A673 (cell line): ENCODE data around the gene POPDC2. TPM values are rescaled to one million over a fixed set of nuclear protein-coding genes. Genes with fewer than 3 reads are reported as not detected.

Experiments
- BruUV-seq: library from RNA; stranded (reverse); fragments of 400-500 nt; replicated peaks from 2 replicates; lab custom pipeline; 2021; lab: Mats Ljungman, UMichigan
- CTCF ChIA-PET: fragments of 300-600 bp; sonication (Branson Sonifier 250); formaldehyde crosslinking; loops from one replicate; lab custom pipeline; 2022; ENCODE audit warnings: antibody characterized with exemption; lab: Charles Lee
- POLR2A ChIA-PET: fragments of 300-600 bp; sonication (Branson Sonifier 250); formaldehyde crosslinking; loops from one replicate; lab custom pipeline; 2022; ENCODE audit warnings: antibody characterized with exemption; ENCODE audit not compliant: low non-redundant PET; lab: Charles Lee
- DNase-seq: peaks from one replicate; pipeline ENCODE4 v3.0.0-alpha.2; 2015; ENCODE audit warnings: low spot score
- H3K27ac ChIP-seq: fragments of 200-600 bp; sonication (generic); 2 replicates; pipeline ENCODE4 v1.5.1; 2016; ENCODE audit warnings: mixed run types, low read depth, mild to moderate bottlenecking, mixed read lengths, antibody characterized with exemption, low read length; ENCODE audit not compliant: poor library complexity, severe bottlenecking
- H3K27me3 ChIP-seq: fragments of 200-600 bp; sonication (generic); replicated peaks from 2 replicates; pipeline ENCODE4 v1.6.1; 2017; ENCODE audit warnings: mixed run types, low read depth, mild to moderate bottlenecking, mixed read lengths, antibody characterized with exemption, low read length; ENCODE audit not compliant: insufficient read depth, poor library complexity
- H3K36me3 ChIP-seq: fragments of 200-600 bp; sonication (generic); 2 replicates; pipeline ENCODE4 v1.6.1; 2016; ENCODE audit warnings: mixed run types, mild to moderate bottlenecking, mixed read lengths, antibody characterized with exemption, low read length; ENCODE audit not compliant: insufficient read depth, poor library complexity, severe bottlenecking
- H3K4me1 ChIP-seq: fragments of 200-600 bp; sonication (generic); 2 replicates; pipeline ENCODE4 v1.6.1; 2017; ENCODE audit warnings: mixed run types, mild to moderate bottlenecking, mixed read lengths, antibody characterized with exemption, low read length; ENCODE audit not compliant: insufficient read depth, poor library complexity, severe bottlenecking
- H3K4me3 ChIP-seq: fragments of 200-600 bp; sonication (generic); 2 replicates; pipeline ENCODE4 v1.5.1; 2016; ENCODE audit warnings: low read depth, mixed run types, mild to moderate bottlenecking, mixed read lengths, low read length; ENCODE audit not compliant: poor library complexity, severe bottlenecking
- H3K9me3 ChIP-seq: fragments of 200-600 bp; sonication (generic); 2 replicates; pipeline ENCODE4 v1.6.1; 2016; ENCODE audit warnings: mixed run types, low read depth, mild to moderate bottlenecking, mixed read lengths, antibody characterized with exemption, low read length; ENCODE audit not compliant: poor library complexity, severe bottlenecking
- CTCF ChIP-seq: fragments of 300-800, 200-600 bp; sonication (generic); conservative IDR thresholded peaks from 2 replicates; pipeline ENCODE4 v1.5.1; 2017; ENCODE audit warnings: low read depth, mild to moderate bottlenecking, antibody characterized with exemption, low read length, moderate library complexity, mixed read lengths
- EZH2 ChIP-seq: fragments of 200-600 bp; sonication (generic); IDR thresholded peaks from 2 replicates; pipeline ENCODE4 v1.6.1; 2017; ENCODE audit warnings: borderline replicate concordance, low read depth, mild to moderate bottlenecking, mixed read lengths, antibody characterized with exemption, low read length; ENCODE audit not compliant: poor library complexity, severe bottlenecking
- intact Hi-C: fragments of 100-400 bp; cut with micrococcal nuclease; formaldehyde crosslinking; loops from one replicate; pipeline ENCODE4 v1.10.0; 2022; ENCODE audit not compliant: unreplicated experiment
- total RNA-seq: library from RNA; stranded (reverse); gene quantifications from 2 replicates; pipeline ENCODE4 v1.2.3, GENCODE V29; 2021

POPDC2 gene
- total RNA-seq, 1 experiment from 2014 or later: 0.99 TPM

- no peaks in the 10 kb centered on the region for H3K36me3 ChIP-seq
- CTCF ChIA-PET: no interaction called here
These were observed 7.9 kb downstream of the POPDC2 start for GRCh38 chr3:119652306-119653033.

GRCh38 chr3:119649761-119650160 is 10.6 kb downstream of the POPDC2 start:
- intact Hi-C loops: no loop called here
- DNase-seq: no peak
- Histone ChIP-seq H3K9me3 (no peaks in the 10 kb centered on the region), H3K4me1 (no peaks in the 10 kb centered on the region), H3K27me3 (no peaks in the 10 kb centered on the region), H3K27ac (no peak overlapping the region), H3K4me3 (no peak overlapping the region), H3K36me3 (no peaks in the 10 kb centered on the region)
- CTCF ChIA-PET: no interaction called here
- BruUV-seq: no TSS peak
- POLR2A ChIA-PET: no interaction called here
- TF ChIP-seq EZH2: no peak
- no peak for TF ChIP-seq CTCF

More at GRCh38 chr3:119652306-119653033, 7.9 kb downstream of the POPDC2 start:
- no peak for DNase-seq
- H3K9me3 ChIP-seq: no peaks in the 10 kb centered on the region
- POLR2A ChIA-PET: no interaction called here
- H3K27me3 ChIP-seq: no peaks in the 10 kb centered on the region
- TF ChIP-seq EZH2 (no peak), CTCF (no peak)
- no TSS peak for BruUV-seq
- H3K4me3 ChIP-seq: no peak overlapping the region
- no peak overlapping the region for H3K27ac ChIP-seq
- intact Hi-C loops: no loop called here
- H3K4me1 ChIP-seq: no peaks in the 10 kb centered on the region

GRCh38 chr3:119647843-119648575 is 12.4 kb downstream of the POPDC2 start:
- Histone ChIP-seq H3K27me3 (no peaks in the 10 kb centered on the region), H3K36me3 (no peaks in the 10 kb centered on the region), H3K27ac (no peak overlapping the region), H3K4me3 (no peak overlapping the region), H3K4me1 (no peaks in the 10 kb centered on the region), H3K9me3 (no peaks in the 10 kb centered on the region)
- DNase-seq: no peak
- no peak for TF ChIP-seq EZH2
- no peak for TF ChIP-seq CTCF
- ChIA-PET CTCF (no interaction called here), POLR2A (no interaction called here)
- BruUV-seq: no TSS peak
- intact Hi-C loops: no loop called here
